ENCODE results near the gene DUSP2.
"Not testable (repeated sequence)": the region's sequence is repeated elsewhere in the genome, so short reads cannot be mapped to it uniquely, and the experiment has no call there.

DUSP2 gene

GRCh38 chr2:96163415-96163767 lies 18.2 kb upstream of the DUSP2 start:
- DNase-seq (no peak), ATAC-seq (peak; percentile 3)

- no peak for DNase-seq
- ATAC-seq: no peak
Observed at GRCh38 chr2:96161898-96162297, 16.7 kb upstream of the DUSP2 start.

GRCh38 chr2:96160366-96160765 lies 15.1 kb upstream of the DUSP2 start:
- not testable (repeated sequence) for DNase-seq, ATAC-seq

GRCh38 chr2:96159084-96159830 lies 14.0 kb upstream of the DUSP2 start:
- ATAC-seq (no peak), DNase-seq (peak; percentile 70)

- no peak for DNase-seq
- no peak for ATAC-seq
Observed at GRCh38 chr2:96158554-96158940, 13.3 kb upstream of the DUSP2 start.

GRCh38 chr2:96157649-96158553 lies 12.7 kb upstream of the DUSP2 start:
- ATAC-seq (peak; percentile 79), DNase-seq (peak; percentile 97)

- ATAC-seq: peak; percentile 2
- peak; percentile 57 for DNase-seq
Observed at GRCh38 chr2:96156926-96157648, 11.8 kb upstream of the DUSP2 start.

GRCh38 chr2:96156011-96156820 lies 11.0 kb upstream of the DUSP2 start:
- DNase-seq (peak; percentile 75), ATAC-seq (peak; percentile 60)

- DNase-seq (peak; percentile 6), ATAC-seq (no peak)
Observed at GRCh38 chr2:96154506-96155380, 9.5 kb upstream of the DUSP2 start.

GRCh38 chr2:96153991-96154431 lies 8.8 kb upstream of the DUSP2 start:
- ATAC-seq (no peak), DNase-seq (no peak)

GRCh38 chr2:96153291-96153713 lies 8.1 kb upstream of the DUSP2 start:
- no peak for ATAC-seq
- DNase-seq: peak; percentile 5

- DNase-seq (peak; percentile 4), ATAC-seq (no peak)
Observed at GRCh38 chr2:96152304-96153161, 7.3 kb upstream of the DUSP2 start.

- ATAC-seq (no peak), DNase-seq (no peak)
Observed at GRCh38 chr2:96151595-96152303, 6.5 kb upstream of the DUSP2 start.

- DNase-seq: peak; percentile 9
- ATAC-seq: no peak
Observed at GRCh38 chr2:96150791-96151594, 5.8 kb upstream of the DUSP2 start.

- ATAC-seq (no peak), DNase-seq (peak; percentile 6)
Observed at GRCh38 chr2:96150007-96150640, 4.9 kb upstream of the DUSP2 start.

- peak; percentile 98 for DNase-seq
- peak; percentile 73 for ATAC-seq
Observed at GRCh38 chr2:96148410-96149217, 3.4 kb upstream of the DUSP2 start.

Data from stimulated activated naive CD8-positive, alpha-beta T cell treated with anti-CD3 and anti-CD28 coated beads, Interleukin-15, Interleukin-2, amounts not matched to agents 100 U/mL and 50 U/mL, for 24 hours (primary cell).